HG03039 (cell line): ENCODE results near the gene UPK2.

Source experiments
- ATAC-seq: cut with Tn5 transposase; IDR thresholded peaks from one replicate; pipeline ENCODE4 v1.9.1; 2021; ENCODE audit warnings: mild to moderate bottlenecking, moderate library complexity; ENCODE audit not compliant: unreplicated experiment

UPK2 gene

GRCh38 chr11:118956094-118956846 is at the start of gene UPK2:
TSS of gene UPK2 (plus strand) at chr11:118956298. CDS start at chr11:118956351, 53 bp downstream.
- ATAC-seq = no peak

GRCh38 chr11:118907051-118908042 is 48.8 kb upstream of the UPK2 start:
- no peak for ATAC-seq

GRCh38 chr11:118908264-118908663 is 47.8 kb upstream of the UPK2 start:
- no peak for ATAC-seq

GRCh38 chr11:118908901-118909618 is 47.0 kb upstream of the UPK2 start:
- ATAC-seq = no peak

GRCh38 chr11:118909619-118910308 is 46.3 kb upstream of the UPK2 start:
- ATAC-seq = no peak

GRCh38 chr11:118910309-118911112 is 45.6 kb upstream of the UPK2 start:
- no peak for ATAC-seq

- no peak for ATAC-seq
Observed at GRCh38 chr11:118911113-118911879, 44.8 kb upstream of the UPK2 start.

- ATAC-seq = no peak
Observed at GRCh38 chr11:118911880-118912741, 44.0 kb upstream of the UPK2 start.

- ATAC-seq = no peak
Observed at GRCh38 chr11:118912742-118913410, 43.2 kb upstream of the UPK2 start.

- no peak for ATAC-seq
Observed at GRCh38 chr11:118913411-118914125, 42.5 kb upstream of the UPK2 start.

GRCh38 chr11:118914178-118914918 is 41.8 kb upstream of the UPK2 start:
- ATAC-seq = no peak

GRCh38 chr11:118914987-118915386 is 41.1 kb upstream of the UPK2 start:
- ATAC-seq = no peak

- no peak for ATAC-seq
Observed at GRCh38 chr11:118915396-118915795, 40.7 kb upstream of the UPK2 start.

GRCh38 chr11:118915941-118916841 is 39.9 kb upstream of the UPK2 start:
- no peak for ATAC-seq

- ATAC-seq = no peak
Observed at GRCh38 chr11:118916842-118917388, 39.2 kb upstream of the UPK2 start.
